NCI-H1105 (cell line): ENCODE data around the gene CTXN1.
"Not testable (repeated sequence)": the region's sequence is repeated elsewhere in the genome, so short reads cannot be mapped to it uniquely, and the experiment has no call there.

ENCODE experiments used
- DNase-seq: peaks from one replicate; lab custom pipeline; 2025; lab: John Stamatoyannopoulos, UW

Gene CTXN1

GRCh38 chr19:7900401-7900870, 25.5 kb downstream of the CTXN1 start:
- no peak for DNase-seq

GRCh38 chr19:7899751-7900378, 26.1 kb downstream of the CTXN1 start:
- no peak for DNase-seq

GRCh38 chr19:7898967-7899366, 27.0 kb downstream of the CTXN1 start:
- no peak for DNase-seq

- no peak for DNase-seq
Observed at GRCh38 chr19:7897292-7897691, 28.6 kb downstream of the CTXN1 start.

- no peak for DNase-seq
Observed at GRCh38 chr19:7895565-7895964, 30.4 kb downstream of the CTXN1 start.

- DNase-seq: no peak
Observed at GRCh38 chr19:7894612-7895309, 31.2 kb downstream of the CTXN1 start.

- not testable (repeated sequence) for DNase-seq
Observed at GRCh38 chr19:7893362-7894101, 32.4 kb downstream of the CTXN1 start.

GRCh38 chr19:7888826-7889217, 37.1 kb downstream of the CTXN1 start:
- DNase-seq: no peak

GRCh38 chr19:7888145-7888825, 37.6 kb downstream of the CTXN1 start, which contains the start of gene LRRC8E:
Gene LRRC8E, plus strand, starts transcription at chr19:7888510. Its CDS starts 7,094 bp downstream, at chr19:7895604.
- no peak for DNase-seq

- DNase-seq: no peak
Observed at GRCh38 chr19:7887408-7888144, 38.4 kb downstream of the CTXN1 start.

GRCh38 chr19:7885818-7886217, 40.1 kb downstream of the CTXN1 start:
- DNase-seq: no peak

- DNase-seq: no peak
Observed at GRCh38 chr19:7883796-7884570, 42.0 kb downstream of the CTXN1 start.

- DNase-seq: no peak
Observed at GRCh38 chr19:7883105-7883504, 42.8 kb downstream of the CTXN1 start.

- DNase-seq: no peak
Observed at GRCh38 chr19:7881910-7882309, 44.0 kb downstream of the CTXN1 start.

- no peak for DNase-seq
Observed at GRCh38 chr19:7879836-7880235, 46.1 kb downstream of the CTXN1 start.

- DNase-seq: no peak
Observed at GRCh38 chr19:7879111-7879807, 46.7 kb downstream of the CTXN1 start.

GRCh38 chr19:7877249-7877836, 48.6 kb downstream of the CTXN1 start:
- no peak for DNase-seq

- no peak for DNase-seq
Observed at GRCh38 chr19:7874897-7875273, 51.0 kb downstream of the CTXN1 start.
